A549 (cell line): ENCODE data around the gene KIF13A.

Source experiments
- CEBPB ChIP-seq, 2 experiments: fragments of >200 bp in 1 of 2; sonication (Bioruptor Twin) in 1 of 2; formaldehyde crosslinking in 1 of 2; IDR thresholded peaks; 2 replicates each; pipeline ENCODE4 v1.6.1; 2012 to 2016
- CTCF ChIP-seq: fragments of >200 bp; sonication (Bioruptor Twin); formaldehyde crosslinking; IDR thresholded peaks from 3 replicates; pipeline ENCODE4 v1.5.1; 2016
- FOSB ChIP-seq: fragments of 250-450 bp; sonication (Bioruptor Pico); IDR thresholded peaks from 2 replicates; pipeline ENCODE4 v1.5.0; 2020; ENCODE audit warnings: mild to moderate bottlenecking, moderate library complexity
- FOSL2 ChIP-seq, 2 experiments: fragments of 450-650 bp in 1 of 2; fragments of >200 bp in 1 of 2; sonication (Bioruptor Twin) in 1 of 2; formaldehyde crosslinking; IDR thresholded peaks; 2 replicates each; pipeline versions ENCODE4 v1.5.0 to v1.6.1; 2016 to 2020; ENCODE audit warnings: mild to moderate bottlenecking in 1 of 2, moderate library complexity in 1 of 2
- KDM1A ChIP-seq: fragments of 200-600 bp; sonication (generic); IDR thresholded peaks from 2 replicates; pipeline ENCODE4 v1.6.1; 2016; ENCODE audit warnings: low read depth, mild to moderate bottlenecking
- PHF8 ChIP-seq: fragments of 200-600 bp; sonication (generic); IDR thresholded peaks from 2 replicates; pipeline ENCODE4 v1.6.1; 2016; ENCODE audit warnings: low read depth, mild to moderate bottlenecking, antibody characterized with exemption, moderate library complexity, borderline replicate concordance
- POLR2A ChIP-seq: IDR thresholded peaks from 2 replicates; pipeline ENCODE4 v1.6.1; 2012; ENCODE audit warnings: mild to moderate bottlenecking, low read length
- RAD21 ChIP-seq, 2 experiments: fragments of >200 bp in 1 of 2; sonication (Bioruptor Twin) in 1 of 2; formaldehyde crosslinking in 1 of 2; IDR thresholded peaks in 1 of 2; conservative IDR thresholded peaks in 1 of 2; 2 replicates in 1 of 2; 3 replicates in 1 of 2; pipeline ENCODE4 v1.6.1; 2012 to 2018; ENCODE audit warnings: inconsistent platforms in 1 of 2
- RFX5 ChIP-seq: fragments of 450-650 bp; IDR thresholded peaks from 2 replicates; pipeline ENCODE4 v1.7.1; 2014; ENCODE audit warnings: antibody characterized with exemption, mild to moderate bottlenecking, moderate library complexity
- SREBF2 ChIP-seq: fragments of 450-650 bp; IDR thresholded peaks from 2 replicates; pipeline ENCODE4 v1.6.1; 2014; ENCODE audit warnings: mild to moderate bottlenecking, moderate library complexity

DNA sequence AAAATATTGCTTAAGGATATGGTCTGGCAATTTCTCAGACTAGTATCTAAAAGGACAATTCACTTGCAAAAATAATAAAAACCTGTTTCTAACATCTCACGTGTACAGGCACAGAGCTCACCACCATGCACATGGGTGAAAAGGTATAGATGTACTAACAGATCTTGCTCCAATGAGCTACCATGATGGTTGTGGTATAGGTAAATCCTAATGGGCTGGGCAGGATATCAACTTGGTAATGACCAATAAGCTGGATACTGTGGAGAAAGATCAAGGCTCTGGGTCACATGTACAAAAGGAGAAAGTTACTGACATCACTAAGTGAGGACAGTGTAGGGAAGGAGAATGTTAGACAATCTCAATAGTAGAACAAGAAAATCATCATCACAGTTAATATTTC lies 169.7 kb downstream of the KIF13A start:
- TF ChIP-seq CTCF (no peak), POLR2A (no peak), CEBPB (IDR thresholded peaks at IDR 0.05) (no peak), KDM1A (no peak), FOSL2 (IDR thresholded peaks at IDR 0.05) (no peak), FOSL2 (CRISPR knock-in tag; IDR thresholded peaks at IDR 0.05) (no peak), FOSB (CRISPR knock-in tag) (no peak), SREBF2 (no peak), PHF8 (no peak), RFX5 (no peak), RAD21 (conservative IDR thresholded peaks at IDR 0.05 in 1 of 2, IDR thresholded peaks at IDR 0.05 in 1 of 2) (no peak; a peak in 1 of 5 replicates)
